GM19239 (cell line): ENCODE measurements around the gene GNAI1.

Experiments used
- DNase-seq: peaks from one replicate; pipeline ENCODE4 v3.0.0; 2011; ENCODE audit warnings: low spot score; ENCODE audit not compliant: insufficient read length
- FAIRE-seq: peaks from 2 replicates; lab custom pipeline; 2011; peaks lifted over from hg19 to GRCh38; lab: Jason Lieb, UNC

GNAI1 gene

GRCh38 chr7:80131675-80132435 is 2.8 kb upstream of the GNAI1 start:
- DNase-seq, result no peak
- FAIRE-seq, result no peak

GRCh38 chr7:80132594-80132993 is 2.0 kb upstream of the GNAI1 start:
- DNase-seq, result no peak
- FAIRE-seq, result no peak

GRCh38 chr7:80133361-80134114 is 1.1 kb upstream of the GNAI1 start:
- no peak for DNase-seq
- FAIRE-seq, result no peak

- FAIRE-seq, result no peak
- no peak for DNase-seq
These were observed 506 bp upstream of the GNAI1 start for GRCh38 chr7:80134115-80134535.

GRCh38 chr7:80135309-80136104 is 876 bp downstream of the GNAI1 start:
- DNase-seq (no peak), FAIRE-seq (no peak)

- no peak for DNase-seq
- FAIRE-seq, result no peak
These were observed 1.8 kb downstream of the GNAI1 start for GRCh38 chr7:80136261-80137055.

- FAIRE-seq (no peak), DNase-seq (no peak)
These were observed 2.8 kb downstream of the GNAI1 start for GRCh38 chr7:80137410-80137809.

GRCh38 chr7:80139236-80139635 is 4.6 kb downstream of the GNAI1 start:
- DNase-seq, result no peak
- FAIRE-seq, result no peak

GRCh38 chr7:80140388-80140787 is 5.8 kb downstream of the GNAI1 start:
- no peak for FAIRE-seq
- DNase-seq, result no peak

- FAIRE-seq (no peak), DNase-seq (no peak)
These were observed 6.7 kb downstream of the GNAI1 start for GRCh38 chr7:80141376-80141775.

GRCh38 chr7:80142853-80143580 is 8.4 kb downstream of the GNAI1 start:
- FAIRE-seq (no peak), DNase-seq (no peak)

GRCh38 chr7:80145780-80146422 is 11.3 kb downstream of the GNAI1 start:
- no peak for DNase-seq
- no peak for FAIRE-seq

- DNase-seq (no peak), FAIRE-seq (no peak)
These were observed 12.0 kb downstream of the GNAI1 start for GRCh38 chr7:80146545-80147182.

GRCh38 chr7:80147543-80148391 is 13.1 kb downstream of the GNAI1 start:
- FAIRE-seq (no peak), DNase-seq (no peak)

GRCh38 chr7:80150611-80151273 is 16.1 kb downstream of the GNAI1 start:
- DNase-seq (no peak), FAIRE-seq (no peak)

GRCh38 chr7:80151274-80151665 is 16.6 kb downstream of the GNAI1 start:
- FAIRE-seq (no peak), DNase-seq (no peak)

- FAIRE-seq (no peak), DNase-seq (no peak)
These were observed 18.8 kb downstream of the GNAI1 start for GRCh38 chr7:80153446-80153845.
